ENCODE data around the gene SREBF1.

DNA sequence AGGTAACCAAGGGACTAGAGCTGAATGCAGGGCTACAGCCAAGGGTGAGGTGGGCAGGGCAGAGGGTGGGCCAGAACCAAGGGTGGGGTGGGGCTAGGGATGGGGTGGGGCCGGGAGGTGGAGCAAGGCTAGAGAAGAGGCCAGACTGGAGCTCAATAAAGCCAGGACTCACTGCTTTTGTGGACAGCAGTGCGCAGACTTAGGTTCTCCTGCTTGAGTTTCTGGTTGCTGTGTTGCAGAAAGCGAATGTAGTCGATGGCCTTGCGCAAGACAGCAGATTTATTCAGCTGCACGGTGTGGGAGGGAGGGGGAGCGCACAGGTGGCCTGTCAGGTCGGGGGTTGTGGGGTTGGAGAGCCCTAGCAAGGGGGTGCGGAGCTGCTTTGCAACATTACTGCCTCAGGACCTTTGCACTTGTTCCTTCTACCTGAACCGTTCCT, 18.7 kb downstream of the SREBF1 start:
- TF ChIP-seq, protein P1, sequence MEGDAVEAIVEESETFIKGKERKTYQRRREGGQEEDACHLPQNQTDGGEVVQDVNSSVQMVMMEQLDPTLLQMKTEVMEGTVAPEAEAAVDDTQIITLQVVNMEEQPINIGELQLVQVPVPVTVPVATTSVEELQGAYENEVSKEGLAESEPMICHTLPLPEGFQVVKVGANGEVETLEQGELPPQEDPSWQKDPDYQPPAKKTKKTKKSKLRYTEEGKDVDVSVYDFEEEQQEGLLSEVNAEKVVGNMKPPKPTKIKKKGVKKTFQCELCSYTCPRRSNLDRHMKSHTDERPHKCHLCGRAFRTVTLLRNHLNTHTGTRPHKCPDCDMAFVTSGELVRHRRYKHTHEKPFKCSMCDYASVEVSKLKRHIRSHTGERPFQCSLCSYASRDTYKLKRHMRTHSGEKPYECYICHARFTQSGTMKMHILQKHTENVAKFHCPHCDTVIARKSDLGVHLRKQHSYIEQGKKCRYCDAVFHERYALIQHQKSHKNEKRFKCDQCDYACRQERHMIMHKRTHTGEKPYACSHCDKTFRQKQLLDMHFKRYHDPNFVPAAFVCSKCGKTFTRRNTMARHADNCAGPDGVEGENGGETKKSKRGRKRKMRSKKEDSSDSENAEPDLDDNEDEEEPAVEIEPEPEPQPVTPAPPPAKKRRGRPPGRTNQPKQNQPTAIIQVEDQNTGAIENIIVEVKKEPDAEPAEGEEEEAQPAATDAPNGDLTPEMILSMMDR (IDR thresholded peaks at IDR 0.05; ENCODE audit: borderline replicate concordance, extremely low read depth, low read length, poor library complexity, severe bottlenecking): no peak
- no peak for TF ChIP-seq EZH2 (IDR thresholded peaks at IDR 0.05; ENCODE audit: borderline replicate concordance, low read depth, low read length, severe bottlenecking)
